Ureter (tissue), 1 donor: ENCODE data around the gene KRTAP3-1. TPM values are rescaled to one million over a fixed set of nuclear protein-coding genes. Genes with fewer than 3 reads are reported as not detected.

Experiments
- DNase-seq: peaks from one replicate; pipeline ENCODE4 v3.0.0-alpha.2; 2020; ENCODE audit warnings: low spot score
- total RNA-seq: library from RNA; stranded (reverse); gene quantifications from one replicate; pipeline ENCODE4 v1.2.4, GENCODE V29; 2023
- donor health status: DM: yes; HTN: yes; CAD: no.

KRTAP3-1 gene
- total RNA-seq, 1 donor from 2014 or later: not detected

DNA sequence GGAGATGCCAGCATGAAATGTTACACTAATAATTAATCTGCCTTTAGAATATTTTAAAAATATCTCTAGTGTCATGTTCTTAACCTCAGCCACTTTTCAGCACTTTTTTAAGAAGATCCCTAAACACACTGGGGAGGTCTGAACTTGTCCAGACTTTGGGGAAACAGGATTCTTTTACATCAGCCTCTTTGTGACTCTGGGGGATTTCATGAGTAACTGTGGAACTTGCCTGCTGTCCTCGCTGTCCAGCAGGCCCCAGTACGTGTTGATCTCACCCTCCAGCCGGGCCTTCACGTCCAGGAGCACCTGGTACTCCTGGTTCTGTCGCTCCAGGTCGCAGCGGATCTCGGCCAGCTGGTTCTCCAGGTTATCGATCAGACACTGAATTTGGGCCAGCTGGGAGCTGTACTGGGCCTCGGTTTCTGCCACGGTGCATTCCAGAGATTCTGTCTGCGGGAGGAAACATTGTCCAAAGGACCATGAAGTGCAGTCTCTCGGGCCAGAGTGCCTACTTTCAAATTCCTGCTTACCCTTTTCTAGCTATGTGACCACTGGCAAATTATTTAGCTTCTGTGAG is 30.3 kb downstream of the KRTAP3-1 start:
- no peak for DNase-seq

DNA sequence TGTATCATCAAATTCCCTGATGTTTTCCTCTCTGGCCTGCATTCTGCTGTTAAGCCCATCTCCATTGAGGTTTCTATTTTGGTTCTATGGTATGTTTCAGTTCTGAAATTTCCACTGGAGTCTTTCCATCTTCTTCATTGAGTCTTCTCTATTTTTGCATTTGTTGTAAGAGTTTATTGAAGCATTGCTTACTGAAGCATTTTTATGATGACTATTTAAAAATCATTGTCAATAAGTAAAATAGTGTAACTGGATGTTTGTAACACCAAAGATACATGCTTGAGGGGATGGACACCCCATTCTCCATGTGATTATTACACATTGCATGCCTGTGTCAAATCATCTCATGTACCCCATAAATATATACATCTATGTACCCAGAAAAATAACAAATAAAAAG is 33.4 kb downstream of the KRTAP3-1 start:
- no peak for DNase-seq

DNA sequence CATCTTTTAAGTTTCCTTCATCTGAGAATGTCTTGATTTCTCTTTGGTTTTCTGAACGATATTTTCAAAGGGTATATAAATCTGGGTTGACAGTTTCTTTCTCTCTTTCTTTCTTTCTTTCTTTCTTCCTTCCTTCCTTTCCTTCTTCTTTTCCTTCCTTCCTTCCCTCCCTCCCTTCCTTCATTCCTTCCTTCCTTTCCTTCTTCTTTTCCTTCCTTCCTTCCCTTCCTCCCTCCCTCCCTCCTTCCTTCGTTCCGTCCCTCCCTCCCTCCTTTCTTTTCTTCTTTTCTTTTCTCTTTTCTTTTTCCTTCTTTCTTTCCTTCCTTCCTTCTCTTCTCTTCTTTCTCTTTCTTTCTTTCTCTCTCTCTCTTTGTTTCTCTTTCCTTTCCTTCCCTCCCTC is 34.6 kb downstream of the KRTAP3-1 start:
- DNase-seq: no peak

DNA sequence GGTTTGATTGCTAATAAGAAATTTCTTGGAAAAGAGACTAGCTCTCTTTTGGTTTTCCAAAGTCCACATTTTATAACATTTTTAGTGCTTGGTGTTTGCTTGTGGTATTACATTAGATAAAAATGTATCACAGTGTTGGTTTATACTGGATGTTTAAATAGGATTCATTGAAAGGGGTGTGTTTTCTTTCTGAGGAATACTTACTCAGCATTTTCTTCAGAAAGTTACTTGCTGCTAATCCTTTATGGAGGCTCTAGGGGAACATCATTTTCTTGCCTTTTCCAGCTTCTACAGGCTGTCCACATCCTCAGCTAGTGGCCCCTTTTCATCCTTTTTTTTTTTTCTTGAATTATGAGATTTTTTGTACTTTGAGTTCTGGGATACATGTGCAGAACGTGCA is 41.3 kb downstream of the KRTAP3-1 start:
- DNase-seq: no peak

DNA sequence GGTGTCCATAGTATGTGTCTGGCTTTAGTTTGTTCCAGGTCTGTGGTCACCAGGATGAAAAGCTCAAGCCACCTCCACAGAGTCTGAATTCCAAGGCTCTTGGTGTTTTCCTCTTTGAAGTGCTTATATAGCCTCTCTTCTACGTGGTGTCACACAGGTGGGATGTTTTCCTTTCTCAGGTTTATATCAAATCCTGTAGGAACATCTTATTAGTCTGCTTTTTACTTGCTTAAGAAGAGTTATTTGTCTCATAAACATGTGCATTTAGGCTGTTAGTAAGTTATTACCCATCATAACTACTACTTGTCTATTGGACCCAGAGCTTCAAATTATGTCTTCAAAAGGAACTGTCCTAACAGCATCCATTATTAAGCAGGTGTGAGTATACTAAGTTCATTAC is 42.1 kb downstream of the KRTAP3-1 start, which contains the start of gene KRT39:
KRT39 (minus strand) TSS at position 101 of the 400 bp plus-strand sequence; CDS start at position 9, 92 bp downstream.
- DNase-seq: no peak

DNA sequence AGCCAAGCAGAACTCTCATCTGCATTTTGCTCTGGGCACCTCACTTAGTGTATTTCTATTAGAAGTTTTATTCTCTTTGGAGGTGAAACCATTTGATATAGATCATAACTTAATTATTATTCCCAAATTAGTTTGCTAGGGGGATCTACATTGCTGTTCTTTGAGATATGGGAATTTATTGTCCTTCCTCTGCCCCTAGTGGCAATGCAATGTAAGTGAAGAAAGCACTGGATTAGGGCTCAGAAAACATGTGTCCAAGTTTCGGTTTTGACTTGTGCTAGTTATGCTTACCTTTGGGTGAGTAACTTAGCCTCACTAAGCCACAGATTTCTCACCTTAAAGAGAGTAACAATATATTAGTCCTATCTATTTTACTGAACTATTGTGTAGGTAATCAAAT is 45.1 kb downstream of the KRTAP3-1 start:
- DNase-seq: no peak

DNA sequence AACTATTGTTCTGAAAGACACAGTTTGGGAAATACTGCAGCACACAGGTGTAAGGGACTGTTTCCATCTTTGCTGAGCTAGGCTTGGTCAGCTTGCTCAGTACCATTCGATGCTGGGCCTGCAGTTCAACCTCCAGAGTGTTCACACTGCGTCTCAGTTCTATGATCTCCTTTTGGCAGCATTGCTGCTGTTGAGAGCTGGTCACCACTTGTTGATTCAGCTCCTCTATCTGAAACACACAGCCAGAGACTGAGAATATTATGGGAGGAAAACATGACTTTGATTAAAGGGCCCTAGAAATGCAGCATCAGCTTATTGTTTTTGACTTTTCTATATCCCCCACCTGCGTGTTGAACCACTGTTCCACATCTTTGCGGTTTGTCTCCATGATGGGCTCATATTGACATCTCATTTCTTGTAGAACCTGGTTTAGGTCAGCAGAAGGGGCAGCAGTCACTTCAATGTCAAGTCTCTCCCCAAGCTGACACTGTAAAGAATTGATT is 46.8 kb downstream of the KRTAP3-1 start:
- DNase-seq: no peak

DNA sequence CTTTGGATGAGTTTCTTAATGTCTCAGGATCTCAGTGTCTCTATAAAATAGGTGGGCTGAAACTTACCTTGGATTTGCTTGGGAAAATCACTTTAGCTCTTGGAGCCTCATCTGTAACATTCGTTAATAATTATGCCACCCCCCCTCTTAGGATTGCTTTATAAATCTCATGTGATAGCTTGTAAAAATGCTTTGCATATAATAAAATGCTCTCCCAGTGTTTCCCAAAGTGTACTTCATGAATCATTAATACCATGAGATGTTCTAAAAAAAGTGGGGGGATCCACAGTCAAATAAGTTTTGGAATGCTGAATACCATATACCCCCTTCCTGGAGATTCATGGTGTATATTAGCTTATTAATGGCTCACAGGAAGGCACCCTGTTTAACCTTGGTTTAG is 47.3 kb downstream of the KRTAP3-1 start:
- no peak for DNase-seq

DNA sequence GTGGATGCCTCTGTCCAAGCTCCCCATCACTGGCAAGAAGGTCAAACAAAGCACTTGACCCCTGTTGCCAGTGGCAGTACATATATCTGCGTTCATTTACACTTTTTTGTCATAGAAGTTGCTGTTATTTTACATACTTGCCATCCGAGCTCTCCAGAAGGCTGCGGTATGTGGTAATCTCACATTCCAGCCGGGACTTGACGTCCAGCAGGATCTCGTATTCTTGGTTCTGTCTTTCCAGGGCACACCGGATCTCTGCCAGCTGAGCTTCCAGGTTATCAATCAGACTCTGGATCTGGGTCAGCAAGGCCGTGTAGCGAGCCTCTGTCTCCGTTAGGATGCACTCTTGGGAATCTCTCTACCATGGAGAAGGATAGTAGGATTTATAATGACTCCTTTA is 48.8 kb downstream of the KRTAP3-1 start:
- DNase-seq: no peak

Other genes with a start within 250 kb of the KRTAP3-1 start
- gene KRT26, start 236.9 kb downstream of the KRTAP3-1 start, total RNA-seq: not detected
- gene KRT27, start 226.6 kb downstream of the KRTAP3-1 start, total RNA-seq: 2.0 TPM
- not detected for gene KRT28, start 209.2 kb downstream of the KRTAP3-1 start, total RNA-seq
- 70.1 TPM for gene KRT10, start 186.5 kb downstream of the KRTAP3-1 start, total RNA-seq
- gene KRT12, start 141.9 kb downstream of the KRTAP3-1 start, total RNA-seq: not detected
- 4.7 TPM for gene KRT20, start 123.9 kb downstream of the KRTAP3-1 start, total RNA-seq
- 3.9 TPM for gene KRT23, start 71.5 kb downstream of the KRTAP3-1 start, total RNA-seq
- gene KRT39, start 42.2 kb downstream of the KRTAP3-1 start, total RNA-seq: not detected
- gene KRT40, start 24.8 kb downstream of the KRTAP3-1 start, total RNA-seq: not detected
- gene KRTAP3-3, start 15.0 kb downstream of the KRTAP3-1 start, total RNA-seq: not detected
- not detected for gene KRTAP3-2, start 9.2 kb downstream of the KRTAP3-1 start, total RNA-seq
- gene KRTAP1-5, start 18.1 kb upstream of the KRTAP3-1 start, total RNA-seq: not detected
- not detected for gene KRTAP1-4, start 21.1 kb upstream of the KRTAP3-1 start, total RNA-seq
- gene KRTAP1-3, start 25.7 kb upstream of the KRTAP3-1 start, total RNA-seq: not detected
- gene KRTAP1-1, start 32.3 kb upstream of the KRTAP3-1 start, total RNA-seq: not detected
- not detected for gene KRTAP2-1, start 38.2 kb upstream of the KRTAP3-1 start, total RNA-seq
- gene KRTAP2-2, start 46.1 kb upstream of the KRTAP3-1 start, total RNA-seq: not detected
- gene KRTAP2-3, start 51.0 kb upstream of the KRTAP3-1 start, total RNA-seq: not detected
- not detected for gene KRTAP2-4, start 56.8 kb upstream of the KRTAP3-1 start, total RNA-seq
- gene KRTAP4-7, start 75.0 kb upstream of the KRTAP3-1 start, total RNA-seq: not detected
- not detected for gene KRTAP4-8, start 89.0 kb upstream of the KRTAP3-1 start, total RNA-seq
- gene KRTAP4-16, start 93.1 kb upstream of the KRTAP3-1 start, total RNA-seq: not detected
- not detected for gene KRTAP4-9, start 96.3 kb upstream of the KRTAP3-1 start, total RNA-seq
- not detected for gene KRTAP4-11, start 109.2 kb upstream of the KRTAP3-1 start, total RNA-seq
- gene KRTAP4-12, start 115.1 kb upstream of the KRTAP3-1 start, total RNA-seq: not detected
- not detected for gene KRTAP4-6, start 131.4 kb upstream of the KRTAP3-1 start, total RNA-seq
- gene KRTAP4-5, start 140.7 kb upstream of the KRTAP3-1 start, total RNA-seq: not detected
- gene KRTAP4-4, start 151.6 kb upstream of the KRTAP3-1 start, total RNA-seq: not detected
- not detected for gene KRTAP4-3, start 159.1 kb upstream of the KRTAP3-1 start, total RNA-seq
- gene KRTAP4-2, start 169.1 kb upstream of the KRTAP3-1 start, total RNA-seq: not detected
- not detected for gene KRTAP4-1, start 175.8 kb upstream of the KRTAP3-1 start, total RNA-seq
- not detected for gene KRTAP9-1, start 180.8 kb upstream of the KRTAP3-1 start, total RNA-seq
- gene KRTAP9-2, start 217.5 kb upstream of the KRTAP3-1 start, total RNA-seq: not detected
- gene KRTAP9-3, start 223.3 kb upstream of the KRTAP3-1 start, total RNA-seq: not detected
- gene KRTAP9-8, start 228.9 kb upstream of the KRTAP3-1 start, total RNA-seq: not detected
- not detected for gene KRTAP9-4, start 240.6 kb upstream of the KRTAP3-1 start, total RNA-seq
- gene KRTAP9-9, start 246.3 kb upstream of the KRTAP3-1 start, total RNA-seq: not detected